Measurements from ENCODE around the gene DHRS3.

DHRS3 gene

DNA sequence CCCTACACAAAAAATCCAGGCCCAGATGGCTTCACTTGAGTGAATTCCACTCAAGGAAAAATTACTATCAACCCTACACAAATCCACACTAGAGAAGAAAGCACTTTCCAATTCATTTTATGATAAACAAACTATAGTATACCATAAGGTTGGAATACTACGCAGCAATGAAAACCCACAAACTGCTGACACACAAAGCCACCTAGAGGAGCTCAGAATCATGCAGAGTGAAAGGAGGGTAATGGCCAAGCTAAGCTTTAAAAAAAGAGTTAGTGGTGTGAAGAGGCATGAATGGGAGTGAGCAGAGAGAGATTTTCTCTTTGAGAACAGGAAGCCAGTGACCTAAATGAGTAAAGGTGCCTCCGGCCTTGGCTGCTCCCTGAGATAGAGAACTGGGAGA lies 93.7 kb downstream of the DHRS3 start:
- TF ChIP-seq POLR2AphosphoS5 (IDR thresholded peaks at IDR 0.05; ENCODE audit: low read depth, low read length) (no peak), FOXP2 (optimal IDR thresholded peaks at IDR 0.05; ENCODE audit: borderline replicate concordance, extremely low read depth, extremely low read length, insufficient read depth) (no peak), REST (IDR thresholded peaks at IDR 0.05; ENCODE audit: insufficient read depth in 1 of 2, low read depth in 2 of 2, low read length in 2 of 2) (no peak)

DNA sequence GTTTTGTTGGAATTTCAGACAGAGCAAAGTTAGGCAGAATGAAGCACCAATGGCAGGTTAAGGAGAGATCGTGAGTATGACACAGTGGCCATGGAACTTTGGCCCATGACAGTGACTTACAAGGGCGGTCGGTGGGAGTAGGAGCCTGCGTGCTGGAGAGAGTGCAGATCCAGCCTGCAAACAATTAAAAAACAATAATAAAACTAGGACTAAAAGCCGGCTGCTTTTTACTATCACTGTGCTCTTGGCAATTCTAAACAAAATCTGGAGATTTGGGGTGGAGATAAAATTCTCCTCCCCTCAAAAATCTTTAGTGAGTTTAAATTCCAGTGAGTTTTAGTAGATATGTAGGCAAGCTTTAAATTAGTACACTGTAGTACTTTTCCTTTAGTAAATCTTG lies 96.9 kb downstream of the DHRS3 start:
- no peak for TF ChIP-seq REST (IDR thresholded peaks at IDR 0.05; ENCODE audit: insufficient read depth in 1 of 2, low read depth in 2 of 2, low read length in 2 of 2)

GRCh38 chr1:12519693-12520364 lies 98.2 kb downstream of the DHRS3 start:
- no peak for TF ChIP-seq TAF1 (IDR thresholded peaks at IDR 0.05; ENCODE audit: borderline replicate concordance, insufficient read depth, low read length)

DNA sequence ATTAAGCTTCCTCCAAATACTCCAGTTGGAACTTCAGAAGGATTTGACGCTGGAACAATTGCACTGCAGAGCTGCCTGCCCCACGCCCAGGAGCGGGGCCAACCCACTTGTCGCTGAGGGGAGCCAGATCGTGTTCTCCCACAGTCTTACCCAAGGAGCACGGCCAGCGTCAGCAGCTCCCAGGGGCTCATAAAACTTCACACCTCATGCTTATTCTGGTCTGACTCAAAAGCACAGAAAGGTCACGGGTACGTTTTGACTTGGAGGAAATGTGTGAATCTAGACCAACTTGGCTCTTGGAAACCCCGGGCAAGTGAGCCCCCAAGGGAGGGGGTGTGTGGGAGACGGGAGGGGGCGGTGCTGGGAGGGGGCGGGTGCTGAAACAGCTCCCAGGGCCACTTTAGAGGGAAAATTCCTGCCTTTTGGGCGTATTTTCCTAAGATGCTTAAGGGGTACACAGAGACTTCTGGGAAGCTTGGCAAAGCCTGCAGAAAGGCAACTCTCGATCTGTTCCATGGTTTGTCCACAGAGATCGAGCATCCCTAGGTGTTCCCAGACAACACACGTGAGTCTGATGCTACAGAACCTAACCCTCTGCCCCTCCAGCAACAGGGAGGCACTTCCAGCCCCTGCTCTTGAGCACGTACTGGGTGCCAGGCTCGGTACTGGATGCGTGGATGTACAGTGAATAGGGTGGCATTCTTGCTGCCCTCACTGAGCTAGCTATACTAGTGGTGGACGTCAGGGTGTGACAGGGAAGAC lies 98.9 kb downstream of the DHRS3 start:
- no peak for TF ChIP-seq FOXP2 (optimal IDR thresholded peaks at IDR 0.05; ENCODE audit: borderline replicate concordance, extremely low read depth, extremely low read length, insufficient read depth)
- no peak for TF ChIP-seq SIN3A (IDR thresholded peaks at IDR 0.05; ENCODE audit: borderline replicate concordance, insufficient read depth, low read length)
